ENCODE data around the gene RBM42. TPM values are rescaled to one million over a fixed set of nuclear protein-coding genes. Genes with fewer than 3 reads are reported as not detected.

Gene RBM42
- total and polyA plus RNA-seq, 9 of the 15 experiments (the other 6 are each of a cell fraction or from before 2014, with no cell fraction given): 5.7 to 149 (median 32.4) TPM

DNA sequence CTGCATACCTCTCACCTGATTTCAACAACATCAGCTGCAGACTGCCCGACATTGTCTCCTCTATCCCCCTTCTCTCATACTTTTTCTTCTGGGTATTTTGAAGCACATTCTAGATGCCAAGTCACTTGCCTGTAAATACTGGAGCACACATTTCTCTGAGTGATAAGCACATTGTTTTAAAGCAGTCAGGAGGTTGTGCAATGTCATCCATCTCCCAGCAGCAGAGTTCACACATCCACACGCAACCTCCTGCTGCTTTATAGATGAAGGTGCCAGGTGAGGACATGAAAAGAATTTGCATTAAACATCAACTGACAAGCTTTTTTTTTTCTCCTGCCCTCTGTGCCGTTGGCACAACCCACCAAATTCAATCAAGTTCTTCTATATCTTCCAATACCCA, 43.0 kb downstream of the RBM42 start (continued):
- TF ChIP-seq ZNF165 (CRISPR knock-in tag; IDR thresholded peaks at IDR 0.05; ENCODE audit: borderline replicate concordance) (no peak), USF1 (CRISPR knock-in tag; IDR thresholded peaks at IDR 0.05) (no peak), MCM7 (IDR thresholded peaks at IDR 0.05) (no peak), ESRRA (IDR thresholded peaks at IDR 0.05; ENCODE audit: borderline replicate concordance, low read depth) (no peak), RFX5 (IDR thresholded peaks at IDR 0.05; ENCODE audit: low read depth, low read length) (no peak), TCF7 (IDR thresholded peaks at IDR 0.05; ENCODE audit: borderline replicate concordance) (no peak), SIX5 (IDR thresholded peaks at IDR 0.05; ENCODE audit: borderline replicate concordance in 1 of 2, insufficient read depth in 1 of 2, low read depth in 1 of 2, low read length in 2 of 2) (no peak), ZNF431 (CRISPR knock-in tag; IDR thresholded peaks at IDR 0.05) (no peak)
- TF ChIP-seq, protein P1, sequence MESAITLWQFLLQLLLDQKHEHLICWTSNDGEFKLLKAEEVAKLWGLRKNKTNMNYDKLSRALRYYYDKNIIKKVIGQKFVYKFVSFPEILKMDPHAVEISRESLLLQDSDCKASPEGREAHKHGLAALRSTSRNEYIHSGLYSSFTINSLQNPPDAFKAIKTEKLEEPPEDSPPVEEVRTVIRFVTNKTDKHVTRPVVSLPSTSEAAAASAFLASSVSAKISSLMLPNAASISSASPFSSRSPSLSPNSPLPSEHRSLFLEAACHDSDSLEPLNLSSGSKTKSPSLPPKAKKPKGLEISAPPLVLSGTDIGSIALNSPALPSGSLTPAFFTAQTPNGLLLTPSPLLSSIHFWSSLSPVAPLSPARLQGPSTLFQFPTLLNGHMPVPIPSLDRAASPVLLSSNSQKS (CRISPR knock-in tag; IDR thresholded peaks at IDR 0.05): no peak
- TF ChIP-seq, protein P2, sequence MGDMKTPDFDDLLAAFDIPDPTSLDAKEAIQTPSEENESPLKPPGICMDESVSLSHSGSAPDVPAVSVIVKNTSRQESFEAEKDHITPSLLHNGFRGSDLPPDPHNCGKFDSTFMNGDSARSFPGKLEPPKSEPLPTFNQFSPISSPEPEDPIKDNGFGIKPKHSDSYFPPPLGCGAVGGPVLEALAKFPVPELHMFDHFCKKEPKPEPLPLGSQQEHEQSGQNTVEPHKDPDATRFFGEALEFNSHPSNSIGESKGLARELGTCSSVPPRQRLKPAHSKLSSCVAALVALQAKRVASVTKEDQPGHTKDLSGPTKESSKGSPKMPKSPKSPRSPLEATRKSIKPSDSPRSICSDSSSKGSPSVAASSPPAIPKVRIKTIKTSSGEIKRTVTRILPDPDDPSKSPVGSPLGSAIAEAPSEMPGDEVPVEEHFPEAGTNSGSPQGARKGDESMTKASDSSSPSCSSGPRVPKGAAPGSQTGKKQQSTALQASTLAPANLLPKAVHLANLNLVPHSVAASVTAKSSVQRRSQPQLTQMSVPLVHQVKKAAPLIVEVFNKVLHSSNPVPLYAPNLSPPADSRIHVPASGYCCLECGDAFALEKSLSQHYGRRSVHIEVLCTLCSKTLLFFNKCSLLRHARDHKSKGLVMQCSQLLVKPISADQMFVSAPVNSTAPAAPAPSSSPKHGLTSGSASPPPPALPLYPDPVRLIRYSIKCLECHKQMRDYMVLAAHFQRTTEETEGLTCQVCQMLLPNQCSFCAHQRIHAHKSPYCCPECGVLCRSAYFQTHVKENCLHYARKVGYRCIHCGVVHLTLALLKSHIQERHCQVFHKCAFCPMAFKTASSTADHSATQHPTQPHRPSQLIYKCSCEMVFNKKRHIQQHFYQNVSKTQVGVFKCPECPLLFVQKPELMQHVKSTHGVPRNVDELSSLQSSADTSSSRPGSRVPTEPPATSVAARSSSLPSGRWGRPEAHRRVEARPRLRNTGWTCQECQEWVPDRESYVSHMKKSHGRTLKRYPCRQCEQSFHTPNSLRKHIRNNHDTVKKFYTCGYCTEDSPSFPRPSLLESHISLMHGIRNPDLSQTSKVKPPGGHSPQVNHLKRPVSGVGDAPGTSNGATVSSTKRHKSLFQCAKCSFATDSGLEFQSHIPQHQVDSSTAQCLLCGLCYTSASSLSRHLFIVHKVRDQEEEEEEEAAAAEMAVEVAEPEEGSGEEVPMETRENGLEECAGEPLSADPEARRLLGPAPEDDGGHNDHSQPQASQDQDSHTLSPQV (IDR thresholded peaks at IDR 0.05): no peak
- TF ChIP-seq, protein P3, sequence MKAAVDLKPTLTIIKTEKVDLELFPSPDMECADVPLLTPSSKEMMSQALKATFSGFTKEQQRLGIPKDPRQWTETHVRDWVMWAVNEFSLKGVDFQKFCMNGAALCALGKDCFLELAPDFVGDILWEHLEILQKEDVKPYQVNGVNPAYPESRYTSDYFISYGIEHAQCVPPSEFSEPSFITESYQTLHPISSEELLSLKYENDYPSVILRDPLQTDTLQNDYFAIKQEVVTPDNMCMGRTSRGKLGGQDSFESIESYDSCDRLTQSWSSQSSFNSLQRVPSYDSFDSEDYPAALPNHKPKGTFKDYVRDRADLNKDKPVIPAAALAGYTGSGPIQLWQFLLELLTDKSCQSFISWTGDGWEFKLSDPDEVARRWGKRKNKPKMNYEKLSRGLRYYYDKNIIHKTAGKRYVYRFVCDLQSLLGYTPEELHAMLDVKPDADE (conservative IDR thresholded peaks at IDR 0.05; ENCODE audit: control insufficient read depth, low read depth, low read length): no peak
- TF ChIP-seq, protein P4, sequence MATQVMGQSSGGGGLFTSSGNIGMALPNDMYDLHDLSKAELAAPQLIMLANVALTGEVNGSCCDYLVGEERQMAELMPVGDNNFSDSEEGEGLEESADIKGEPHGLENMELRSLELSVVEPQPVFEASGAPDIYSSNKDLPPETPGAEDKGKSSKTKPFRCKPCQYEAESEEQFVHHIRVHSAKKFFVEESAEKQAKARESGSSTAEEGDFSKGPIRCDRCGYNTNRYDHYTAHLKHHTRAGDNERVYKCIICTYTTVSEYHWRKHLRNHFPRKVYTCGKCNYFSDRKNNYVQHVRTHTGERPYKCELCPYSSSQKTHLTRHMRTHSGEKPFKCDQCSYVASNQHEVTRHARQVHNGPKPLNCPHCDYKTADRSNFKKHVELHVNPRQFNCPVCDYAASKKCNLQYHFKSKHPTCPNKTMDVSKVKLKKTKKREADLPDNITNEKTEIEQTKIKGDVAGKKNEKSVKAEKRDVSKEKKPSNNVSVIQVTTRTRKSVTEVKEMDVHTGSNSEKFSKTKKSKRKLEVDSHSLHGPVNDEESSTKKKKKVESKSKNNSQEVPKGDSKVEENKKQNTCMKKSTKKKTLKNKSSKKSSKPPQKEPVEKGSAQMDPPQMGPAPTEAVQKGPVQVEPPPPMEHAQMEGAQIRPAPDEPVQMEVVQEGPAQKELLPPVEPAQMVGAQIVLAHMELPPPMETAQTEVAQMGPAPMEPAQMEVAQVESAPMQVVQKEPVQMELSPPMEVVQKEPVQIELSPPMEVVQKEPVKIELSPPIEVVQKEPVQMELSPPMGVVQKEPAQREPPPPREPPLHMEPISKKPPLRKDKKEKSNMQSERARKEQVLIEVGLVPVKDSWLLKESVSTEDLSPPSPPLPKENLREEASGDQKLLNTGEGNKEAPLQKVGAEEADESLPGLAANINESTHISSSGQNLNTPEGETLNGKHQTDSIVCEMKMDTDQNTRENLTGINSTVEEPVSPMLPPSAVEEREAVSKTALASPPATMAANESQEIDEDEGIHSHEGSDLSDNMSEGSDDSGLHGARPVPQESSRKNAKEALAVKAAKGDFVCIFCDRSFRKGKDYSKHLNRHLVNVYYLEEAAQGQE (IDR thresholded peaks at IDR 0.05; ENCODE audit: borderline replicate concordance): no peak
- TF ChIP-seq, protein P4 (CRISPR knock-in tag; IDR thresholded peaks at IDR 0.05; ENCODE audit: low read depth): no peak

All from K562 (cell line).